ENCODE results near the gene FKBP1B.
A peak's percentile ranks its signal among the peaks of the same experiment; 100 is the strongest.
"Not testable (repeated sequence)": the region's sequence is repeated elsewhere in the genome, so short reads cannot be mapped to it uniquely, and the experiment has no call there.

Gene FKBP1B

DNA sequence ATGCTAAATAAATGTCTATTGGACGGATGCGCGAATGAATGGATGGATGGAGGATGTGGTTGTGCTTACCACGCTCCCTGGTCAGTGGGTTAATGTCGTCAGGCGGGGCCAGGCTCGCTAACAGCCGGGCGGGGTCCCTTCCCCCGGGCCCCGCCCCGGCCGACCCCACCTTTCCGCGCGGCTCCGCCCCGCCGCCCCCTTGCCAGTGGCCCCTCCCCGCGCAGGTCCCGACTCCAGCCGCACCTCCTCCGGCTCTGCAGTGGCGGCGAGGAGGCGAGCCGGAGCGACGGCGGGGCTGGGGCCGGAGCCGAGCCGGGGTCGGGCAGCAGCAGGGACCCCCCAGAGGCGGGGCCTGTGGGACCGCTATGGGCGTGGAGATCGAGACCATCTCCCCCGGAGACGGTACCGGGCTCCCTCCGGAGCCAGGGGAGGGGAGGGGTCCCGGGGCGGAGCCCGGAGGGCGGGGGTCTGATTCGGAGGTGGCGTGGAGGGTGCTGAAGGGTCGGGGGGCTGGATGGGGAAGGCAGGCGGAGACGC lies at the start of gene FKBP1B:
Gene FKBP1B (plus strand): TSS at position 257 of the 537 bp plus-strand sequence. CDS start 109 bp downstream, at position 366.
- DNase-seq (ENCODE audit: low read depth) = peak; percentile 36

DNA sequence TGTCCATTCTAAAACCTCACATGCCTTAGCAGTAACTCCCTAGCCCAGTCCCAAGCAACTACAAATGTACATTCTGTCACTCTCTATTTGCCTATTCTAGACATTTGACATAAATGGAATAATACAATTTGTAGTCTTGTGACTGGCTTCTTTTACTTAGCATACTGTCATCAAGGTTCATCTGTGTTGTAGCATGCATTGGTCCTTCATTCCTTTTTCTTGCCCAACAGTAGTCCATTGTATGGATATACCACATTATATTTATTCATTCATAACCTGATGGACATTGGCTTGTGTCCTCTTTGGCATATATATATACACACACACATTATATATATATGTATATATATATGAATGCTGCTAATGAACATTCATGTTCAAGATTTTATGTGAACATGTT lies 41.8 kb upstream of the FKBP1B start:
- no peak for DNase-seq (ENCODE audit: low read depth)

DNA sequence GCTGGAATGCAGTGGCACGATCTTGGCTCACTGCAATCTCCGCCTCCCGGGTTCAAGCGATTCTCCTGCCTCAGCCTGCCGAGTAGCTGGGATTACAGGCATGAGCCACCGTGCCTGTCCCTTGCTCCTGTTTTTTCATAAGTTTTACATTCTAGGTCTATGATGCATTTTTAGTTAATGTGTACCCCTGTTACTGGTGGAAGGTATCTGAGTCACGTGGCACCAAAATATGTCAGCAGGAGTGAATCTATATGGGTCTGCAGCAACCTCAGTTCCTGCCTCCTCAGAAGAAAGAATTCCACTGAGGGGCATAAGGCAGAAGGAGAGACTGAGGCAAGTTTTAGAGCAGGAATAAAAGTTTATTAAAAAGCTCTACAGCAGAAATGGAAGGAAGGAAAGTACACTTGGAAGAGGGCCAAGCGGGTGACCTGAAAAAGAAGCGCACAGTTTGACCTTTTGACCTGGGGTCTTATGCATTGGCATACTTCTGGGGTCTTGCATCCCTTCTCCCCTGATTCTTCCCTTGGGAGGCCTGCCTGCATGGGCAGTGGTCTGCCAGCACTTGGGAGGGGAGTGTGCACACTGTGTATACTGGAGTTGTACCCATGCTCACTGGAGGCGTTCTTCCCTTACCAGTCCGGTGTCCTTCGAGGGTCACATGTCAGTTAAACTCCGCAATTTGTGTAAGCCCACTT lies 40.7 kb upstream of the FKBP1B start:
- no peak for DNase-seq (ENCODE audit: low read depth)

DNA sequence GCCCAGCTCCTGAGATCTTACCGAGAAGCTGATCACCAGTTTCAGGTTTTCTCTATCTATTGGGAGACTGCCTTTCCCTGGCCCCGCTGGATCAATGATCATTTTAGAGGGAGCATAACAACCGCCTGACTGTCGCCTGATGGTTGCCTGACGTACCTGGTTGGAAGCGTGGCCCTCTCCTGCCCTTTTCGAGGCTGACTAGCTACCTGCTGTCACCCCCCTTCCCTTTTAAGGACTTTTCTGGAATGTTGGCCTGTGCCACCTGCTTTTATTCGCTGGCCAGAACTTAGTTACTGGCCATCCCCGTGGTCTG lies 40.2 kb upstream of the FKBP1B start:
- DNase-seq (ENCODE audit: low read depth) = no peak

DNA sequence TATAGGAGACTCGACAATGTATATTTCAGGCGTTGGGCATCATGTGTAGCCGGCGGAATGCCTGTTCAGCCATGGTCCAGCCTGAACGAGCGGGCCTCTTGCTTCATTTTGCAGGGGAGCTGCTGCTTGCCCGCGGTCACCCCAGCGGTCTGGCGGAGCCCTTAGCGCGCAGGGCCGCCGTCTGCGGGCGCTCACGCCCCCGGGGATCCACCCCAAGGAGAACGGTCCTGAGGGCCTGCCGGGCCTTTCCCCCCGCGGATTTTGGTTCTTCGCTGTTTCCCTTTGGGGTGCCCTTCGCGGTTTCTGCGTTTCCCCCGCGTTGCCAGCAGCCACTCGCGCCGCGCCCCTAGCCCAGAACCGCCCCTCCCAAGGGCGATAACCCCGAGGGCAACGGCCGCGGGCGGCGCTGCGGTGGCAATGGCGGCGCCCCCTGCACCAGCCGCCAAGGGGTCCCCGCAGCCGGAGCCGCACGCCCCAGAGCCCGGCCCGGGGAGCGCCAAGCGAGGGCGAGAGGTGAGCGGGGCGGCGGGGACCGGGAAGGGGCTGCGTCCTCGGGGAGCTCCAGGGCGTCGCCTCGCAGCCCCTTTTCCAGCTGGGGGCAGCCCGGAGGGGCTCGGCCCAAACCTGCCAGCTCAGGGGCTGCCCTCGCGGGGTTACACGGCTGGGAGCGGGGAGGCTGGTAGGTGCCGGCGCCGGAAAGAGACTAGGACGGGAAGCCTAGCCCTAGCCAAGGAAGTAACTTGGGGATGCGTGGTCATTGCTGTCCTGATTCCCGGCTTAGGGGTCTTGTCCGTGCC lies 39.7 kb upstream of the FKBP1B start, which contains the start of gene MFSD2B:
Gene MFSD2B (plus strand): TSS at position 406 of the 797 bp plus-strand sequence. CDS start 12 bp downstream, at position 418.
- DNase-seq (ENCODE audit: low read depth) = no peak

DNA sequence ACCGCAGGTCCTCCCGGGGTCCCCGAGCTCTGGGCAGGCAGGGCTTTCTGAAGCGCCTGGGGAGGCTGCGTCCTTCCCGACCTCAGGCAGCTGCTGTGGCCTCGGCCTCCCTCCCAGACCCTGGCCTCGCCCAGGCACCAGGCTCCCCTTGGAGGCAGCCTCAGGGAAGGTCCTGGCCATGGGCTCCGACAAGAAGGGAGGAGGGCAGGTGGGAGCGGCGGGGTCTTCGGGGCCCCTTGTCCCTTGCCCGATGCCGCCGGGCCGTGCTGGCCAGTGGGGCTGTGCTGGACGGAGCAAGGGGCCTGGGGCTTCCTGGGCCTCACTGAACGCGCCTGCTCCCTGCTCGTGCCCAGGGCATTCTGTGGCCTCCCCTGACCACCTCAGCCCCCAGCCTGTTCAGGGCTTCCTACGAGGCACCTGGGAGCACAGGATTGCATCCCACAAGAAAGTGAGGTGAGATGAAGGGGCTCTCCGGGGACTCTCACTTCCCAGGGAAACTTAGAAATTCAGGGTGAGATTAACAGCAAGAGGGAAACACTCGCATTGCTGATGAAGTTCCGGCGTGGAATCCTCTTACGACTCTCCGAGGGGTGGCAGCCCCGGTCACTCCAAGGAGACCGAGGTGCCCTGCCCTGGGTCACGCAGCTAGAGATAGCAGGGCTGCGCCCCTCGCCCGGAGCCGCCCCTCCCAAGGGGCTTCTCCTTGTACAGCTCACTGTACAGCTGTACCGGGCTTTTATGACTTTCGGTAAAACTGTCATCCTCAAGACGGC lies 38.9 kb upstream of the FKBP1B start:
- DNase-seq (ENCODE audit: low read depth) = no peak

DNA sequence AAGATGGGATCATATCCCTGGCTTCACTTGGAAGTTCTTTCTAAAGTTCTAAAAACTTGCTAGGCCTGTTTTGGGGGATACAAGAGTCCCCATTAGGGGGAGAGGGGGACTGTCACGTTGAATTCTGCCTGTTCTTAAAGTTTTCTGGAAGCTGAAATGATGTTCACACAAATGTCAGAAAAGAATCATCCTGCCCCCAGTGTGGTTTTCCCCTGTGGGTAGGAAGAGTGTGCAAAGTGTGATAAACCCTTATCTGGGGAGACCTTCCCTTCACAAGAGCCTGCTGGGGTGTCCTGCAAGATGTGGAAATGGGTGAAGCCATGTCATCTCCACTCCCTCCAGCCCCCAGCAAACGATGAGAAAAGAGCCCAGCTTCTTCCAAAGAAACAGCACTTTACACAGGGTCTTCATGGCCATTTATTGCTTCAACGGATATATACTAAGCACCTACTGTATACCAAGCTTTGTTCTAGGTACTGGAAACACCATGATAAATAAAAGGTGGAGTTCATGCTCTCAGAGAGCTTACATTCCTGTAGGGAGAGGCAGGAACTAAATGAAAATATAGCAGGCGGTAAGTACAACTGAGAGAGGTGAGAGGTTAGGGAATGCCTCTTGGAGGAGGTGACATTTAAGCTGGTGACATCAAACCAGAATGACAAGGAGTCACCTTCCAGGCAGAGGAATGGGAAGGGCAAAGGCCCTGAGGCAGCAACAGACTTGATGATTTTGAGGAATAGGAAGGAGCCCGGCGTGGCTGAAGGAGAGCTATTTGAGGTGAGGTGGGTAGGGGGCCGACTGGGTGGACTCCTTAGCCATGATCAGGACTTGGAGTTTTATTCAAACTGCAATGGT lies 38.1 kb upstream of the FKBP1B start:
- no peak for DNase-seq (ENCODE audit: low read depth)

DNA sequence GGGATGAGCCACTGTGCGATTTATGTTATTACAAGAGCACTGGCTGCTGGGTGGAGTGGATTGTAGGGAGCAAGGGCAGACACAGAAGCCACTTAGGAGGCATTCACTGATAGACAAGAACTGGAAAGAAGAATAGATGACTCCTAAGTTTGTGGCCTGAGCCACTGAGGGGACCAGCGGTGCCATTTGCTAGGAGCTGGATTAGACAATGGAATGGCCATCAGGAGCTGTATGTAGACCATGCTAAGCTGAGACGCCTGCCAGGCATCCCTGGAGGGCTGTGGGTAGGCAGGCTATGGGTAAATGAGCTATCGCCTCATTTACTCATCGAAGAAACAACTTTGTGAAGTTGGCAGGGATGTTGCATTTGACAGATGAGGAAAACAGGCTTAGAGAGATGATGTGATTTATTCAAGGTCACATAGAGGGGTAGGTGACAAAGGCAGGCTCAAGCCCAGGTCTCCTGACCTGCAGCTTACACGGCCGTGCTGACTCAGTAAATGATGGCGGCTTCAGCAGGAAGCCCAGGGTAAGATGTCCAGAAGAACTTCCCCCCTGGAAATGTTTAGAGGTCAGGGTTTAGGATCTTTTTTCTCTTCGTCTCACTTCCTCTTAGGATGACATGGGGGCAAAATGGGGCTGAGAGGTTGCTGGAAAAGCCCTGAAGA lies 36.9 kb upstream of the FKBP1B start:
- no peak for DNase-seq (ENCODE audit: low read depth)

DNA sequence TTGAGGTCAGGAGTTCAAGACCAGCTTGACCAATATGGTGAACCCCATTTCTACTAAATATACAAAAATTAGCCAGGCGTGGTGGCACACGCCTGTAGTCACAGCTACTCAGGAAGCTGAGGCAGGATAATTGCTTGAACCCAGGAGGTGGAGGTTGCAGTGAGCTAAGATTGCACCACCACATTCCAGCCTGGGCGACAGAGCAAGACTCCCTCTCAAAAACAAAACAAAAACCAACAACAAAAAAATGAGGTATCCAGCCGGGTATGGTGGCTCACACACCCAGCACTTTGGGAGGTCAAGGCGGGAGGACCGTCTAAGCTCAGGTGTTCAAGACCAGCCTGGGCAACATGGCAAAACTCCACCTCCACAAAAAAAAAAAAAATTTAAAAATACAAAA lies 34.6 kb upstream of the FKBP1B start:
- DNase-seq (ENCODE audit: low read depth) = not testable (repeated sequence)

DNA sequence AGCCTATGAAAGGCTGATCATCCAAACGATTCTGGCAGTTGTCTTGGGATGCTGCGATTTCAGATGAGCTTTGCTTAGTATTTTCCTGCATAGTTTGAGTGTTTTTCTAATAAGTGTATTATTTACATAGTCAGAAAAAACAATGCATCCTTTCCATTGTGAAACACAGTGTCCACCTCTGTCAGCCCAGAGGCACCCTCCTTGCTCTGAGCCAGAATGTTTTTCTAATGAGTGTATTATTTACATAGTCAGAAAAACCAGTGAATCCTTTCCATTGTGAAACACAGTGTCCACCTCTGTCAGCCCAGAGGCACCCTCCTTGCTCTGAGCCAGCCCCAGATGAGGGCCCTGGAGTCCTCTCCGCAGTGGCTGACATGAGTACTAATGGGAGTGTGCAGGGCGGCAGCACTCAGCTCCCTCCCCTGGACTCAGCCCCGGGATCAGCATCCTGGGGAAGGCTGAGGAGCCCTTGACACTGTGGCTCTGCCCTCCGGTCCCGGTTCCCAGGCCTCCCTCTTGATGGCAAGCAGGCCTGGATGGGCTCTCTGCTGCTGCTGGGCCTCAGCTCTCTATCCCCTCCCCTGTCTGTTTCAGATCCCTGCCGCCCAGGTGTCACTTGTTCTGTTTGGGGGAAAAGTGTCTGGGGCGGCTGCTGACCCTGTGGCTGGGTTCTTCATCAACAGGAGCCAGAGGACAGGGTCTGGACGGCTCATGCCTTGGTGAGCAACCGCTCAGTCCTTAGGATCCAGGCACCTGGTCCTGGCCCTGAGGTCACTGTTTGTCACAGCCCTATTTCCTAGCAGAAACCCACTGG lies 33.8 kb upstream of the FKBP1B start:
- no peak for DNase-seq (ENCODE audit: low read depth)

DNA sequence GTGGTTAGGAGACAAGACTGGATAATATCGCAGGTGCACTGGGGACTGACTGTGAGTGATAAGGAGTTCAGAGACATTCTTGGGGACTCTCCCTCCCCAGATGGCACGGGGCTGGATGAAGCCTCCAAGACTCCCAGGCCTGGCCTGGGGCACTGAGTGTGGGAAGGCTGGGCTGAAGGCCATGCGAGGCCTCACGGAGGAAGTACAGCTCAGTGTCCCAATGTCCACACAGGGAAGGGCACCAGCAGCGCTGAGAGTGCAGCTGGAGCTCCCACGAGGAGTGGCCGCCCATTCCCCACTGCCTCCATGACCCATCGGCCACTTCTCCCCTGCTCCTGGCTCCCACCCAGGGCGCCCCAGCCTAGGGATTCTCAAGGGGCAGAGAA lies 33.2 kb upstream of the FKBP1B start:
- no peak for DNase-seq (ENCODE audit: low read depth)

DNA sequence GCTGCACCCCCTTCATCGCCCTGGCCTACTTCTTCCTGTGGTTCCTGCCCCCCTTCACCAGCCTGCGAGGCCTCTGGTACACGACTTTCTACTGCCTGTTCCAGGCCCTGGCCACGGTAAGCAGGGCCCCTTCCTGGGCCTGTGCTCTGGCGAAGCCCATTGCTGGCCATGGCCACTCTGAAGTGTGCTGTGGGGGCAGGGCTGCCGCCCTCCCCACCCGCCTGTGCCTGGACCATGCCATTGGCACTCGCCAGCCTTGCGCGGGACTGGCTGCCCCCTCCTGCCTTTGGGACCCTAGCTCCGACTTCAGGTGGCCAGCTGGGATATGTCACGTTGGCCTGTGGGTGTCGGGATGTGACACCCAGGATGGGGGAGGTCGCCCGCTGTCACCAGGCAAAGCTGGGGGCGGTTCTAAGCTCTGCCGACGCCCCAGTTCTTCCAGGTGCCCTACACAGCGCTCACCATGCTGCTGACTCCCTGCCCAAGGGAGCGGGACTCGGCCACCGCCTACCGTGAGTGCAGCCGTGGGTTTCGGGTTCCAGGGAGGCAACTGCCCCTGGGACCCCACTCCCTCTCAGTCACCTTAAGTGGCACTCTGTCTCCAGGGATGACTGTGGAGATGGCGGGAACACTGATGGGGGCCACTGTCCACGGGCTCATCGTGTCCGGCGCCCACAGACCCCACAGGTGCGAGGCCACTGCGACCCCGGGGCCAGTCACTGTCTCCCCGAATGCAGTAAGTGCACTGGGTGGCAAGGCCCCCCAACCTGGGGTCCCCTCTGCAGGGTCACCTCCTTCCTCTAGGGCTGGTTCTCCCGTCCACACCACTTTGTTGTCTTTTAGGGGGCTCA lies 32.5 kb upstream of the FKBP1B start:
- no peak for DNase-seq (ENCODE audit: low read depth)

DNA sequence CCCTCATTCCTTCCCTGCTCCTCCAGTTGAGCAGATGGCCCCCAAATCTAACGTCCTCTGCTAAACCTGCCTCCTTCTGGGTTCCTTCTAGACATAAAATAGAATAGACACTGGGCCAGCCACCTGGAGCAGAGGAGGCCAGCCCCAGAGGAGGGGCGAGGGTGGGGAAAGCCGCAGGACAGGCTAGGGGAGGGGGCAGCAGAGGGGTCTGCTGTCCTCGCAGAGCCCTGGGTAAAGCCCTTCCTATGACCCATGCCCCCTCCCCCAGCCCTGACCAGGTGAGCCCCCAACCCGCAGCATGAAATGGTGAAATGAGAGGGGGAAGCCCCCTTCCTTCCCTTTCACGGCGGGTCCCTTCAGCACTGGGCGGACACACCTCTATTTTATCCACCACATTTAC lies 31.8 kb upstream of the FKBP1B start:
- DNase-seq (ENCODE audit: low read depth) = no peak

DNA sequence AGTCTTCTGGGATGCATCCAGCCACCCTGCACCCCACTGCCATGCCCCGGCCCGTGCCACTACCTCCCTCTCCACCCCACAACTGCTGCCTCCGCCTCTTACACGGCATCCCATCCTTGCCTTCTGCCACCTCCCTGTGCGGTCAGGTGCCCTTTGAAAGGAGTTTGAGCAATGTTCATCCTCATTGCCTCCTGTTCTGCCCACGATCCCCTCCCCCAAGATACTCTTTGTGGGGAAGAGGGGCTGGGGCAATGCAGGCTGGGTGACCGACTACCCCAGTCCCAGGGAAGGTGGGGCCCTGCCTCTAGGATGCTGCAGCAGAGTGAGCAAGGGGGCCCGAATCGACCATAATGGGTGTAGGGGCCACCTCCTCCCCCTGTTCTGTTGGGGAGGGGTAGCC lies 31.3 kb upstream of the FKBP1B start:
- DNase-seq (ENCODE audit: low read depth) = no peak

DNA sequence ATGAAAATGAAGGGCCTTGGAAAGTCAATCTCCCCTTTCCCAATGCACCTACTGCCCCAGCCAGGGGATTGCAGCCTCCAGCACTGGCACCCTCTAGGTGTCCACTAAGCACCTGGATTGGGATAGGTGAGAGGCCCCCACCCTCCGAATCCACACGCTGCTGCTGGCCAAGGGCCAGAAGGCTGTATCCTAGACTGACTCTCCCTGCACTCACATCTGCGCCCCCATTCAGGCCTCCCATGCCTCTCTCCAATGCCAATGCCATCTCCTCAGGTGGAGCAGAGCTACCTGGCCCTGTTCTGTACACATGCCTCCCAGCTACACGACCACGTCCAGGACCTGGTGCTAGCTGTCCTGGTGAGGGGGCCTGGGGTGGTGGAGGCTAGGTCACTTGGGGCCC lies 29.8 kb upstream of the FKBP1B start:
- DNase-seq (ENCODE audit: low read depth) = no peak

DNA sequence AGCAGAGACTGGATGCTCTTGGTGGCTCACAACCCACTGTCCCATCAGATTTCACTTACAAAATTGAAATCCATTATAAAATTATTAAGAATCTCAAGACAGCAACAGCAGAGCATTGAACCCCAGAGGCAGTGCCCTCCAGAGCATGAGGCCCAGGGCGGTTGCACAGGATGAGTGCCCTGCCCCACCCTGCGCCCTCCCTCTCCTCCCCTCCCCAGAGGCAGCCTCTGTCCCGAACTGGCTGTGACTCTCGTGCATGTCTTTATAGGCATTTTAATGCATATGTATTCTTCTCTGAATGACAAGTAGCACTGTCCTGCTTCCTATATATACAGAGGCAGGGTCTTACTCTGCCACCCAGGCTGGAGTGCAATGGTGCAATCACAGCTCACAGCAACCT lies 29.3 kb upstream of the FKBP1B start:
- no peak for DNase-seq (ENCODE audit: low read depth)

DNA sequence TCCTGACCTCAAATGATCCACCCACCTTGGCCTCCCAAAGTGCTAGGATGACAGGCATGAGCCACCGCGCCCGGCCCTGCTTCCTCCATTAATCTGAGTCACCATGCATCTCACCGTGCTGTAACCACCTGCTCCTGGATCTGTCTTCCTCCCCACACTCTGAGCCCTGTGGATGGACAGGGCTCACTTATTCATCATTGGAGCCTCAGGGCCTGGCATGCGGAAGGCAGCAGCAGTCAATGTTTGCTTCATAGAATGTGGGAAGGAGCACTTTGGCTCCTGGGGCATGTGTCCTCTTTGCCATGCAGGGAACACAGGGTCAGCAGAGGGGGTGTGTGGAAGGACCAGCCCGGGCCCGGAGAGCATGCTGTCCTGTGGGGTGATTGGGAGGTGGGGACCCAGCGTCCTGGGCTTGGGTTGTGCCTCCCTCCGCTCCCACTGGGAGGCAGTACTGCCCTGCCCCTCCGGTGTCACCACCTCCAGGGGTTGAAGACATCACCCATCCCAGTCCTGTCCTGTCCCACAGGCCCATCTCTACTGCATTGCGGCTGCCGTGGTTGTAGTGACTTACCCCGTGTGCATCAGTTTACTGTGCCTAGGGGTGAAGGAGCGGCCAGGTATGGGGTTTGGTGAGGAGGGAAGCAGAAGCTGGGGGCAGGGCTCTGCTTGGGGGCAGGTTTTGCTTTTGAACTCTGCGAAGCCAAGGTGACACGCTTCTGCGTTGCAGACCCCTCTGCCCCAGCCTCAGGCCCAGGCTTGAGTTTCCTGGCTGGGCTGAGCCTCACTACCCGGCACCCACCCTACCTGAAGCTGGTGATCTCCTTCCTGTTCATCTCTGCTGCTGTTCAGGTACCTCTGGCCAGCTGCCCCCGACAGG lies 28.2 kb upstream of the FKBP1B start:
- no peak for DNase-seq (ENCODE audit: low read depth)

DNA sequence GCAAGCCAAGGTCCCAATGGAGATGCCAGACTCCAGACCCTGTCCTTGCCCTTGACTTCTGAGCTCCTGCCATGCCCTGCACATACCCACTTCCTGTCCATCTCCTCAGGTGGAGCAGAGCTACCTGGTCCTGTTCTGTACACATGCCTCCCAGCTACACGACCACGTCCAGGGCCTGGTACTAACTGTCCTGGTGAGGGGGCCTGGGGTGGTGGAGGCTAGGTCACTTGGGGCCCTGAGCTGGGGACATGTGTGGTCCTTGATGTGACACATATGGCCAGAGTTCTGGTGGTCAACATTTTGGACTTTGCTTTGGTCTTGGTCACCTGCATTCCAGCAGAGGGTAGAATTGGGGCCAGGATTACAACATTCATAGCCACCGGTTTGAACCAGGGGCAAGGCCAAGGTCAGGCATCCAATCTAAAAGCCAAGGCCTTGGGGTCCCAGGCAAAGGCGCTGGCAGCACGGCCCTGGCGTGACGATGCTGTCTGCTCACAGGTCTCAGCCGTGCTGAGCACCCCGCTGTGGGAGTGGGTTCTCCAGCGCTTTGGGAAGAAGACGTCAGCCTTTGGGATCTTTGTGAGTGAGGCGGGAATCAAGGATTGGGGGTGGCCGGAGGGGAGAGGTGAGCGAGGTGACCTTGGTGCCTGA lies 27.1 kb upstream of the FKBP1B start:
- no peak for DNase-seq (ENCODE audit: low read depth)

All from activated T-helper 9 cell treated with anti-CD3 and anti-CD28 coated beads, Interleukin-2, amount 50 U/mL, for 16 hours (primary cell).